Liver (tissue), 9 donors: ENCODE data around the gene GATAD2B. TPM values are rescaled to one million over a fixed set of nuclear protein-coding genes. Genes with fewer than 3 reads are reported as not detected.
A peak's percentile ranks its signal among the peaks of the same experiment; 100 is the strongest.

Experiments
- DNase-seq: peaks from one replicate; pipeline ENCODE4 v3.0.0-alpha.2; 2017; ENCODE audit warnings: low spot score
- H3K27ac ChIP-seq, 2 donors: one replicate each; pipeline ENCODE4 v1.7.0; 2013; ENCODE audit warnings: inconsistent platforms in 2 of 2, low read length in 2 of 2, control low read depth in 1 of 2, low read depth in 1 of 2, mild to moderate bottlenecking in 1 of 2
- H3K27me3 ChIP-seq, 4 donors: one replicate each; pipeline versions ENCODE4 v1.6.1 to v1.7.0; 2013; ENCODE audit warnings: low read length in 3 of 4, inconsistent platforms in 1 of 4, mild to moderate bottlenecking in 1 of 4, moderate library complexity in 1 of 4; ENCODE audit not compliant: control insufficient read depth in 4 of 4, insufficient read depth in 4 of 4
- H3K36me3 ChIP-seq, 4 donors: one replicate each; pipeline versions ENCODE4 v1.6.1 to v1.7.0; 2013; ENCODE audit warnings: low read length in 3 of 4, mild to moderate bottlenecking in 3 of 4, low read depth in 1 of 4, moderate library complexity in 1 of 4; ENCODE audit not compliant: control insufficient read depth in 4 of 4, insufficient read depth in 3 of 4
- H3K4me1 ChIP-seq, 4 donors: one replicate each; pipeline versions ENCODE4 v1.6.1 to v1.7.0; 2013; ENCODE audit warnings: low read length in 3 of 4, mild to moderate bottlenecking in 3 of 4, moderate library complexity in 1 of 4; ENCODE audit not compliant: control insufficient read depth in 4 of 4, insufficient read depth in 4 of 4
- H3K4me3 ChIP-seq, 3 donors: one replicate each; pipeline versions ENCODE4 v1.6.1 to v1.7.0; 2013; ENCODE audit warnings: low read length in 3 of 3, control low read depth in 1 of 3, low read depth in 1 of 3, mild to moderate bottlenecking in 1 of 3
- H3K9ac ChIP-seq, 2 donors: one replicate each; pipeline ENCODE4 v1.7.0; 2013; ENCODE audit warnings: low read length in 2 of 2, mild to moderate bottlenecking in 2 of 2, moderate library complexity in 2 of 2, control low read depth in 1 of 2, low read depth in 1 of 2
- H3K9me3 ChIP-seq, 4 donors: one replicate each; pipeline versions ENCODE4 v1.6.1 to v1.7.0; 2013; ENCODE audit warnings: low read length in 3 of 4; ENCODE audit not compliant: control insufficient read depth in 4 of 4
- EGR1 ChIP-seq, 2 donors: IDR thresholded peaks; 2 replicates each; pipeline ENCODE4 v1.6.1; 2016 to 2018; ENCODE audit warnings: antibody characterized with exemption in 2 of 2, low read depth in 2 of 2
- FOXA1 ChIP-seq: IDR thresholded peaks from 2 replicates; pipeline ENCODE4 v1.6.1; 2016; ENCODE audit warnings: antibody characterized with exemption
- FOXA2 ChIP-seq: IDR thresholded peaks from 2 replicates; pipeline ENCODE4 v1.6.1; 2016; ENCODE audit warnings: antibody characterized with exemption
- GABPA ChIP-seq, 2 donors: IDR thresholded peaks in 1 of 2; conservative IDR thresholded peaks in 1 of 2; 2 replicates each; pipeline ENCODE4 v1.6.1; 2016; ENCODE audit warnings: antibody characterized with exemption in 2 of 2, mild to moderate bottlenecking in 1 of 2, moderate library complexity in 1 of 2
- HNF4A ChIP-seq, 2 donors: conservative IDR thresholded peaks; 2 replicates each; pipeline ENCODE4 v1.6.1; 2016; ENCODE audit warnings: antibody characterized with exemption in 2 of 2, mild to moderate bottlenecking in 2 of 2
- HNF4G ChIP-seq: IDR thresholded peaks from 2 replicates; pipeline ENCODE4 v1.6.1; 2016; ENCODE audit warnings: antibody characterized with exemption
- JUND ChIP-seq, 2 donors: IDR thresholded peaks; 2 replicates each; pipeline ENCODE4 v1.6.1; 2016; ENCODE audit warnings: antibody characterized with exemption in 2 of 2
- MAX ChIP-seq: IDR thresholded peaks from 2 replicates; pipeline ENCODE4 v1.6.1; 2016; ENCODE audit warnings: antibody characterized with exemption
- NR2F2 ChIP-seq: IDR thresholded peaks from 2 replicates; pipeline ENCODE4 v1.6.1; 2016; ENCODE audit warnings: antibody characterized with exemption
- RAD21 ChIP-seq, 2 donors: IDR thresholded peaks; 2 replicates each; pipeline ENCODE4 v1.6.1; 2016; ENCODE audit warnings: antibody characterized with exemption in 2 of 2, mild to moderate bottlenecking in 2 of 2
- RXRA ChIP-seq, 2 donors: IDR thresholded peaks; 2 replicates each; pipeline ENCODE4 v1.6.1; 2017 to 2018; ENCODE audit warnings: antibody characterized with exemption in 2 of 2, mild to moderate bottlenecking in 1 of 2
- SP1 ChIP-seq: IDR thresholded peaks from 2 replicates; pipeline ENCODE4 v1.6.1; 2018; ENCODE audit warnings: antibody characterized with exemption, mild to moderate bottlenecking
- TAF1 ChIP-seq: conservative IDR thresholded peaks from 2 replicates; pipeline ENCODE4 v1.6.1; 2016; ENCODE audit warnings: antibody characterized with exemption, mild to moderate bottlenecking
- YY1 ChIP-seq: IDR thresholded peaks from 2 replicates; pipeline ENCODE4 v1.6.1; 2016; ENCODE audit warnings: antibody characterized with exemption, mild to moderate bottlenecking
- ZBTB33 ChIP-seq: IDR thresholded peaks from 2 replicates; pipeline ENCODE4 v1.6.1; 2016; ENCODE audit warnings: antibody characterized with exemption
- whole genome bisulfite sequencing: extraction: QIAGEN DNeasy Blood & Tissue Kit; methylation state at CpG from one replicate; pipeline ENCODE4 v1.1.7; 2013; 5-methylcytosine and 5-hydroxymethylcytosine counted together
- polyA plus RNA-seq, 2 donors: library from polyadenylated mRNA; stranded (reverse) in 1 of 2; unstranded in 1 of 2; fragments of 200-250 nt in 1 of 2; fragments of >200 nt in 1 of 2; fragmentation: Nextera tagmentation in 1 of 2; extraction: Ambion mirVana in 1 of 2; gene quantifications; one replicate each; pipeline versions ENCODE4 v1.2.1 to v1.2.3, GENCODE V29; 2013 to 2015
- total RNA-seq, 2 donors: library from RNA; depleted of rRNA; stranded (reverse); fragments of >200 nt; gene quantifications; one replicate each; pipeline ENCODE4 v1.2.3, GENCODE V29; 2014
- TF ChIP-seq, protein P1 (sequence below): fragments of 150-350 bp; IDR thresholded peaks from 2 replicates; pipeline ENCODE4 v1.5.1; 2017; ENCODE audit warnings: improper control_type of control experiment, low read depth, low read length; ENCODE audit not compliant: missing input control
- TF ChIP-seq, protein P2 (sequence below): IDR thresholded peaks from 2 replicates; pipeline ENCODE4 v1.6.1; 2016; ENCODE audit warnings: antibody characterized with exemption, mild to moderate bottlenecking
- TF ChIP-seq, protein P3 (sequence below): IDR thresholded peaks from 2 replicates; pipeline ENCODE4 v1.6.1; 2016; ENCODE audit warnings: antibody characterized with exemption
- donor health status: healthy.
- donor health status: healthy.
- donor health status: healthy.
- donor health status: healthy.
- donor health status: healthy.

GATAD2B gene
- total and polyA plus RNA-seq, 4 donors, result 3.2 to 4.9 (median 3.9) TPM

DNA sequence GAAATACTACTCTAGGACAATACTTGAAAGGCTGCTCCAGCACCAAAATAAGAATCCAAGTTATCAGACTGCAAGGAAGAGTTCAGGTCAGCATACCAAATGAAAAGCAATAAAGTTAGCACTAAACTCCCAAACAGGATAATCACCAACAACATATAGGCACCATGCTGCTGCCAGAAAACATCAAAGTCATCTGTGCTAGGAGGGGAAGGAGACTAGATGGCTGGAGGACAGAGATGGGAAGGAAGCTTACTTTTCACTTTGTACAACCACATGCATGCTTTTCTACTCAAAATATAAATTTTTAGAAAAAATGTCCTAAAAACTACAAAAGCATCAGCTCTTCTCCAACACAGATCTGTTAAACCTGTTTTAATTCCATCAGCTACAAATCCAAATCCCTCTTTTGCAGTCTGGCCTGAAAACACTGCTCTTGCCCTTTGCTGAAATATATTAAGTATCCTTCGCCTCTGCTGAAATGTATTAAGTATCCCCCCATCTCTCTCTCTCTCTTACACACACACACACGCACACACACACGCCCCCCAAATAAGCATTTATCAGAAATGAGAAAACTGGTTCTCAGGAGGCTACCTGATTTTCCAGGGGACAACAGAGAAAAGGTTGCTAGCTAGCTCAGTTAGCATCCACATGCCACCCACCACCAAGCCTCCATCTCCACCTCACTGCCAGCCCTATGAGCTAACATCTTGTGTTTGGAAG, 1.5 kb downstream of the GATAD2B start:
- Histone ChIP-seq H3K4me1 (peaks cover 13 to 32% (median 28%) of the 10 kb centered on the region in 4 donors), H3K9ac (peak overlapping the region; percentile 36 to 38), H3K27me3 (no peaks in the 10 kb centered on the region), H3K9me3 (no peaks in the 10 kb centered on the region), H3K4me3 (peak overlapping the region; percentile 68 to 79 (median 72)), H3K27ac (peak overlapping the region; percentile 75 to 77), H3K36me3 (peaks cover 0 to 3% (median under 1%) of the 10 kb centered on the region in 4 donors)
- TF ChIP-seq TAF1 (no peak), YY1 (no peak), NR2F2 (no peak), ZBTB33 (no peak), FOXA1 (no peak), RAD21 (IDR thresholded peaks at IDR 0.05) (no peak), JUND (IDR thresholded peaks at IDR 0.05) (no peak), SP1 (no peak), EGR1 (IDR thresholded peaks at IDR 0.05; ENCODE audit: low read depth in 2 of 2) (no peak), GABPA (IDR thresholded peaks at IDR 0.05 in 1 of 2, conservative IDR thresholded peaks at IDR 0.05 in 1 of 2) (no peak), MAX (no peak), HNF4G (no peak), FOXA2 (no peak), RXRA (IDR thresholded peaks at IDR 0.05) (no peak), HNF4A (conservative IDR thresholded peaks at IDR 0.05) (no peak)
- TF ChIP-seq, protein P1, sequence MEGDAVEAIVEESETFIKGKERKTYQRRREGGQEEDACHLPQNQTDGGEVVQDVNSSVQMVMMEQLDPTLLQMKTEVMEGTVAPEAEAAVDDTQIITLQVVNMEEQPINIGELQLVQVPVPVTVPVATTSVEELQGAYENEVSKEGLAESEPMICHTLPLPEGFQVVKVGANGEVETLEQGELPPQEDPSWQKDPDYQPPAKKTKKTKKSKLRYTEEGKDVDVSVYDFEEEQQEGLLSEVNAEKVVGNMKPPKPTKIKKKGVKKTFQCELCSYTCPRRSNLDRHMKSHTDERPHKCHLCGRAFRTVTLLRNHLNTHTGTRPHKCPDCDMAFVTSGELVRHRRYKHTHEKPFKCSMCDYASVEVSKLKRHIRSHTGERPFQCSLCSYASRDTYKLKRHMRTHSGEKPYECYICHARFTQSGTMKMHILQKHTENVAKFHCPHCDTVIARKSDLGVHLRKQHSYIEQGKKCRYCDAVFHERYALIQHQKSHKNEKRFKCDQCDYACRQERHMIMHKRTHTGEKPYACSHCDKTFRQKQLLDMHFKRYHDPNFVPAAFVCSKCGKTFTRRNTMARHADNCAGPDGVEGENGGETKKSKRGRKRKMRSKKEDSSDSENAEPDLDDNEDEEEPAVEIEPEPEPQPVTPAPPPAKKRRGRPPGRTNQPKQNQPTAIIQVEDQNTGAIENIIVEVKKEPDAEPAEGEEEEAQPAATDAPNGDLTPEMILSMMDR, result no peak
- TF ChIP-seq, protein P2, sequence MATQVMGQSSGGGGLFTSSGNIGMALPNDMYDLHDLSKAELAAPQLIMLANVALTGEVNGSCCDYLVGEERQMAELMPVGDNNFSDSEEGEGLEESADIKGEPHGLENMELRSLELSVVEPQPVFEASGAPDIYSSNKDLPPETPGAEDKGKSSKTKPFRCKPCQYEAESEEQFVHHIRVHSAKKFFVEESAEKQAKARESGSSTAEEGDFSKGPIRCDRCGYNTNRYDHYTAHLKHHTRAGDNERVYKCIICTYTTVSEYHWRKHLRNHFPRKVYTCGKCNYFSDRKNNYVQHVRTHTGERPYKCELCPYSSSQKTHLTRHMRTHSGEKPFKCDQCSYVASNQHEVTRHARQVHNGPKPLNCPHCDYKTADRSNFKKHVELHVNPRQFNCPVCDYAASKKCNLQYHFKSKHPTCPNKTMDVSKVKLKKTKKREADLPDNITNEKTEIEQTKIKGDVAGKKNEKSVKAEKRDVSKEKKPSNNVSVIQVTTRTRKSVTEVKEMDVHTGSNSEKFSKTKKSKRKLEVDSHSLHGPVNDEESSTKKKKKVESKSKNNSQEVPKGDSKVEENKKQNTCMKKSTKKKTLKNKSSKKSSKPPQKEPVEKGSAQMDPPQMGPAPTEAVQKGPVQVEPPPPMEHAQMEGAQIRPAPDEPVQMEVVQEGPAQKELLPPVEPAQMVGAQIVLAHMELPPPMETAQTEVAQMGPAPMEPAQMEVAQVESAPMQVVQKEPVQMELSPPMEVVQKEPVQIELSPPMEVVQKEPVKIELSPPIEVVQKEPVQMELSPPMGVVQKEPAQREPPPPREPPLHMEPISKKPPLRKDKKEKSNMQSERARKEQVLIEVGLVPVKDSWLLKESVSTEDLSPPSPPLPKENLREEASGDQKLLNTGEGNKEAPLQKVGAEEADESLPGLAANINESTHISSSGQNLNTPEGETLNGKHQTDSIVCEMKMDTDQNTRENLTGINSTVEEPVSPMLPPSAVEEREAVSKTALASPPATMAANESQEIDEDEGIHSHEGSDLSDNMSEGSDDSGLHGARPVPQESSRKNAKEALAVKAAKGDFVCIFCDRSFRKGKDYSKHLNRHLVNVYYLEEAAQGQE, result no peak
- TF ChIP-seq, protein P3, sequence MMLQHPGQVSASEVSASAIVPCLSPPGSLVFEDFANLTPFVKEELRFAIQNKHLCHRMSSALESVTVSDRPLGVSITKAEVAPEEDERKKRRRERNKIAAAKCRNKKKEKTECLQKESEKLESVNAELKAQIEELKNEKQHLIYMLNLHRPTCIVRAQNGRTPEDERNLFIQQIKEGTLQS, result no peak
- no peak for DNase-seq
- 56% methylated on average over 3 of the region's 3 CpGs for WGBS
